K562 (cell line): ENCODE data around the gene CFL1. TPM values are rescaled to one million over a fixed set of nuclear protein-coding genes. Genes with fewer than 3 reads are reported as not detected.

Experiments
- ATAC-seq: fragments of 200-7000 bp; cut with Tn5 transposase; 3 replicates; pipeline ENCODE4 v1.9.1; 2020; ENCODE audit warnings: moderate library complexity
- BruUV-seq: library from RNA; stranded (reverse); fragments of 400-500 nt; replicated peaks from 2 replicates; lab custom pipeline; 2021; lab: Mats Ljungman, UMichigan
- CTCF ChIA-PET: fragments of 300-600 bp; formaldehyde crosslinking; extraction: SDS; loops from one replicate; lab custom pipeline; 2021; ENCODE audit warnings: low intra/inter-chr PET ratio; lab: Yijun Ruan, JAX
- POLR2A ChIA-PET: fragments of 300-600, 350-650 bp; sonication (Branson Sonifier 250); formaldehyde crosslinking; extraction: SDS; loops from one replicate; lab custom pipeline; 2021; ENCODE audit warnings: antibody characterized with exemption, inconsistent platforms; lab: Yijun Ruan, JAX
- DNase-seq, 4 experiments: peaks; one replicate each; pipeline versions ENCODE4 v3.0.0 to v3.0.0-alpha.2; 2011 to 2018; ENCODE audit warnings: low spot score in 3 of 4, mixed read lengths in 3 of 4; ENCODE audit errors: extremely low read depth in 1 of 4
- FAIRE-seq: peaks from 2 replicates; lab custom pipeline; 2011; peaks lifted over from hg19 to GRCh38; lab: Jason Lieb, UNC
- H2AFZ ChIP-seq: 2 replicates; pipeline ENCODE4 v1.6.0; 2011; ENCODE audit warnings: low read depth, low read length, control low read depth, inconsistent platforms
- H3K27ac ChIP-seq: fragments of 200-600 bp; 3 replicates; pipeline ENCODE4 v1.8.0; 2011; ENCODE audit warnings: low read depth, mild to moderate bottlenecking, control low read depth, inconsistent platforms, low read length, moderate library complexity, mixed read lengths; ENCODE audit errors: extremely low read depth
- H3K27me3 ChIP-seq, 2 experiments: fragments of 300-600 bp in 1 of 2; 2 replicates in 1 of 2; 3 replicates in 1 of 2; pipeline versions ENCODE4 v1.6.0 to v1.8.0; 2011; ENCODE audit warnings: inconsistent platforms in 2 of 2, low read length in 2 of 2, mild to moderate bottlenecking in 1 of 2, mixed read lengths in 1 of 2, moderate library complexity in 1 of 2; ENCODE audit not compliant: control insufficient read depth in 2 of 2, insufficient read depth in 2 of 2
- H3K36me3 ChIP-seq: fragments of 300-600 bp; 3 replicates; pipeline ENCODE4 v1.8.0; 2011; ENCODE audit warnings: mild to moderate bottlenecking, low read length, inconsistent platforms; ENCODE audit not compliant: control insufficient read depth, insufficient read depth
- H3K4me1 ChIP-seq, 2 experiments: fragments of 200-600 bp in 1 of 2; replicated peaks in 1 of 2; 2 replicates in 1 of 2; 3 replicates in 1 of 2; pipeline versions ENCODE4 v1.5.1 to v1.8.0; 2011; ENCODE audit warnings: inconsistent platforms in 2 of 2, low read length in 2 of 2, mild to moderate bottlenecking in 1 of 2, mixed read lengths in 1 of 2, moderate library complexity in 1 of 2; ENCODE audit not compliant: control insufficient read depth in 2 of 2, insufficient read depth in 2 of 2
- H3K4me2 ChIP-seq: 2 replicates; pipeline ENCODE4 v1.6.1; 2011; ENCODE audit warnings: low read length, control low read depth, inconsistent platforms, mixed read lengths; ENCODE audit not compliant: insufficient read depth
- H3K4me3 ChIP-seq: fragments of 200-600 bp; sonication (generic), shearing (Covaris generic); 2 replicates; pipeline ENCODE4 v1.5.1; 2016; ENCODE audit warnings: control low read depth, inconsistent platforms
- H3K79me2 ChIP-seq: fragments of 200-600 bp; 3 replicates; pipeline ENCODE4 v1.8.0; 2011; ENCODE audit warnings: low read length, inconsistent platforms; ENCODE audit not compliant: control insufficient read depth, insufficient read depth
- H3K9ac ChIP-seq, 2 experiments: 2 replicates each; pipeline versions ENCODE4 v1.6.0 to v1.6.1; 2011; ENCODE audit warnings: low read depth in 2 of 2, low read length in 2 of 2, control low read depth in 1 of 2, inconsistent platforms in 1 of 2, mild to moderate bottlenecking in 1 of 2, mixed read lengths in 1 of 2; ENCODE audit not compliant: insufficient read depth in 1 of 2
- H3K9me1 ChIP-seq: one replicate; pipeline ENCODE4 v1.6.0; 2011; ENCODE audit warnings: inconsistent platforms, mild to moderate bottlenecking, low read length, moderate library complexity; ENCODE audit not compliant: control insufficient read depth, insufficient read depth
- H3K9me3 ChIP-seq: replicated peaks from 2 replicates; pipeline ENCODE4 v1.5.1; 2011; ENCODE audit warnings: low read depth, low read length, inconsistent platforms; ENCODE audit not compliant: control insufficient read depth, insufficient read depth
- H4K20me1 ChIP-seq: replicated peaks from 2 replicates; pipeline ENCODE4 v1.6.1; 2011; ENCODE audit warnings: low read length, inconsistent platforms, mixed read lengths; ENCODE audit not compliant: control insufficient read depth, insufficient read depth
- ARID1B ChIP-seq: fragments of 450-650 bp; IDR thresholded peaks from 2 replicates; pipeline ENCODE4 v1.6.1; 2016; ENCODE audit warnings: antibody characterized with exemption, mild to moderate bottlenecking, inconsistent platforms
- CREB1 ChIP-seq, 2 experiments: sonication (generic) in 1 of 2; formaldehyde crosslinking in 1 of 2; IDR thresholded peaks; 2 replicates each; pipeline versions ENCODE4 v1.6.1 to v1.8.0; 2012 to 2022; ENCODE audit warnings: inconsistent platforms in 1 of 2, mild to moderate bottlenecking in 1 of 2, missing genetic modification reagents in 1 of 2, moderate library complexity in 1 of 2
- EGR1 ChIP-seq: fragments of 450-650 bp; conservative IDR thresholded peaks from 2 replicates; pipeline ENCODE4 v1.6.1; 2017; ENCODE audit warnings: mild to moderate bottlenecking
- ELF2 ChIP-seq: fragments of 250-450 bp; sonication (Bioruptor Pico); IDR thresholded peaks from 2 replicates; pipeline ENCODE4 v1.5.0; 2021; ENCODE audit warnings: mild to moderate bottlenecking
- JUND ChIP-seq, 2 experiments: IDR thresholded peaks; 2 replicates in 1 of 2; 3 replicates in 1 of 2; pipeline ENCODE4 v1.6.1; 2011; ENCODE audit warnings: borderline replicate concordance in 2 of 2, low read depth in 2 of 2, low read length in 2 of 2, improper control_type of control experiment in 1 of 2, missing biosample characterization in 1 of 2, missing genetic modification characterization in 1 of 2, missing genetic modification reagents in 1 of 2
- POLR2G ChIP-seq: fragments of 200-400 bp; formaldehyde crosslinking; IDR thresholded peaks from 2 replicates; pipeline ENCODE4 v1.6.1; 2017; ENCODE audit warnings: low read depth, mild to moderate bottlenecking, antibody characterized with exemption, low read length, moderate library complexity
- SMARCA5 ChIP-seq: fragments of 450-650 bp; IDR thresholded peaks from 2 replicates; pipeline ENCODE4 v1.6.1; 2016
- STAT5B ChIP-seq: fragments of 250-450 bp; sonication (Bioruptor Pico); IDR thresholded peaks from 2 replicates; pipeline ENCODE4 v1.8.0; 2021; ENCODE audit warnings: mild to moderate bottlenecking, inconsistent platforms
- TAF1 ChIP-seq: IDR thresholded peaks from 2 replicates; pipeline ENCODE4 v1.6.1; 2011; ENCODE audit warnings: mild to moderate bottlenecking, low read length, moderate library complexity; ENCODE audit not compliant: insufficient read depth, control insufficient read depth, severe bottlenecking; ENCODE audit errors: extremely low read depth
- TOE1 ChIP-seq, 2 experiments: fragments of 450-650 bp in 1 of 2; sonication (generic) in 1 of 2; formaldehyde crosslinking in 1 of 2; IDR thresholded peaks; 2 replicates each; pipeline versions ENCODE4 v1.7.1 to v1.8.0; 2016 to 2022; ENCODE audit warnings: borderline replicate concordance in 2 of 2, mild to moderate bottlenecking in 2 of 2, antibody characterized with exemption in 1 of 2, inconsistent platforms in 1 of 2, low read depth in 1 of 2, missing genetic modification reagents in 1 of 2, moderate library complexity in 1 of 2
- WGBS: fragments of 100-300 bp; shearing (Covaris generic); methylation state at CpG from one replicate; pipeline ENCODE4 v1.1.6; 2016; ENCODE audit warnings: low coverage, mixed read lengths; ENCODE audit not compliant: insufficient coverage; ENCODE audit errors: missing lambda C conversion rate; 5-methylcytosine and 5-hydroxymethylcytosine counted together
- in situ Hi-C: fragments of 300-500 bp; cut with MboI; formaldehyde crosslinking; loops from 4 replicates; pipeline ENCODE4 v1.15.0; 2018; ENCODE audit warnings: inconsistent platforms, mixed read lengths
- intact Hi-C: fragments of 100-400 bp; cut with micrococcal nuclease; formaldehyde crosslinking; loops from 2 replicates; pipeline ENCODE4 v1.14.2; 2022
- polyA plus RNA-seq, 8 experiments: library from polyadenylated mRNA; depleted of rRNA in 4 of 8; stranded (reverse) in 5 of 8; unstranded in 3 of 8; fragments of >200 nt; fragmentation: Nextera tagmentation in 2 of 8; fragmentation: Illumina TruSeq in 1 of 8; extraction: Ambion mirVana in 2 of 8; extraction: Trizol in 1 of 8; gene quantifications; 2 replicates each; pipeline versions ENCODE4 v1.2.1 to v1.2.3, GENCODE V29; 2011 to 2014; ENCODE audit warnings: inconsistent platforms in 1 of 8, missing spikeins in 1 of 8
- total RNA-seq, 7 experiments: library from RNA; depleted of rRNA in 6 of 7; stranded (reverse); fragments of >200 nt in 6 of 7; fragmentation: Illumina TruSeq in 2 of 7; extraction: Trizol in 2 of 7; gene quantifications; 2 replicates each; pipeline versions ENCODE4 v1.2.1 to v1.2.3, GENCODE V29; 2011 to 2021; ENCODE audit warnings: low replicate concordance in 1 of 7
- TF ChIP-seq, protein P1 (sequence below): fragments of 250-450 bp; sonication (Bioruptor Pico); IDR thresholded peaks from 2 replicates; pipeline ENCODE4 v1.5.0; 2022; ENCODE audit warnings: mild to moderate bottlenecking
- TF ChIP-seq, protein P2 (sequence below), 2 experiments: fragments of 450-650 bp; conservative IDR thresholded peaks; 2 replicates each; pipeline ENCODE4 v1.6.1; 2017; ENCODE audit warnings: mild to moderate bottlenecking in 2 of 2, moderate library complexity in 2 of 2
- TF ChIP-seq, protein P3 (sequence below): sonication (generic); formaldehyde crosslinking; IDR thresholded peaks from 2 replicates; pipeline ENCODE4 v1.8.0; 2022; ENCODE audit warnings: missing genetic modification reagents, mild to moderate bottlenecking, borderline replicate concordance

The CFL1 gene
- total and polyA plus RNA-seq, 9 of the 15 experiments (the other 6 are each of a cell fraction or from before 2014, with no cell fraction given), result 105 to 1,101 (median 859) TPM

DNA sequence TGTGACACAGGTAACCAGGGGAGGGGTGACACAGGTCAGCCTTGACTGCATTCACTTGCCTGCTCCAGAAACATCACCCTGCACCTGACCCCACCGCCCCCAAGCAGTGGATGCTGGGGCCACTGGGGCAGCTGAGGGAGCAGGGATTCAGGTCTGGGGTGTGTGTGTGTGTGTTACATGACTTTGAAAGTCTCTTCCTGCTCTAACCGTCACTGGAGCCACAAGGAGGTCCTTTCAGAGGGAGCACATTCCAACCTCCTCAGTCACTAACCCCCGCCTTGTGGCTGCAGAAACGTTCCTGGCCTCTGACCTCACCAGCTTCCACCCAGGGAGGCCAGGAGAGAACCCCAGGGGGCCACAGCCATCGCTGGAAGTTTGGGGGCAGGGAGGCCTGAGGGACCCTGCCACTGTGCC, 45.1 kb upstream of the CFL1 start:
- Histone ChIP-seq H3K9me1 (no peaks in the 10 kb centered on the region), H3K9me3 (no peaks in the 10 kb centered on the region), H3K4me3 (no peak overlapping the region), H3K4me1 (peaks cover 44 to 64% of the 10 kb centered on the region in 2 experiments), H3K4me2 (peak overlapping the region; percentile 64), H3K36me3 (peaks cover 13% of the 10 kb centered on the region; the same call in 2 of the 3 replicates), H3K79me2 (peaks cover 21% of the 10 kb centered on the region), H3K9ac (peak overlapping the region; percentile 42 to 88; a peak in 3 of 4 replicates), H3K27ac (peak overlapping the region; percentile 76), H2AFZ (peak overlapping the region; percentile 73), H3K27me3 (no peaks in the 10 kb centered on the region), H4K20me1 (peaks cover 4% of the 10 kb centered on the region; the same call in 1 of the 2 replicates)
- ChIA-PET POLR2A (interaction anchor here (0.7 to 8.0 kb wide), 5 partner anchors 10 to 34 kb away, joined by 3 to 136 read pairs (median 3); partner anchors contain the start of genes CCDC85B and FIBP), CTCF (no interaction called here)
- intact Hi-C loops, result loop anchor here (5.0 kb wide), 1 partner anchor 46 kb away; the partner anchor contains the start of gene CFL1
- WGBS, result 0% methylated on average over 5 of the region's 5 CpGs
- FAIRE-seq (peak; percentile 64), ATAC-seq (peak; percentile 8), DNase-seq (peak; percentile 53 to 78 (median 60))
- in situ Hi-C loops, result no loop called here
- BruUV-seq, result no TSS peak
- TF ChIP-seq POLR2G (peak; percentile 42; the same call in 1 of the 2 replicates), STAT5B (CRISPR knock-in tag) (no peak), TAF1 (peak; percentile 45), TOE1 (IDR thresholded peaks at IDR 0.05; ENCODE audit: borderline replicate concordance) (no peak), TOE1 (CRISPR knock-in tag; IDR thresholded peaks at IDR 0.05; ENCODE audit: borderline replicate concordance, low read depth) (no peak), SMARCA5 (no peak), EGR1 (peak; percentile 25; the same call in 1 of the 2 replicates), ARID1B (peak; percentile 54; the same call in 1 of the 2 replicates), CREB1 (IDR thresholded peaks at IDR 0.05) (peak; percentile 21; the same call in 1 of the 2 replicates), CREB1 (CRISPR knock-in tag; IDR thresholded peaks at IDR 0.05) (peak; percentile 61; the same call in 1 of the 2 replicates), JUND (IDR thresholded peaks at IDR 0.05; ENCODE audit: borderline replicate concordance, low read depth, low read length) (peak; percentile 73), JUND (tag; IDR thresholded peaks at IDR 0.05; ENCODE audit: borderline replicate concordance, low read depth, low read length) (peak; percentile 73; the same call in 1 of the 3 replicates), ELF2 (CRISPR knock-in tag) (no peak)
- TF ChIP-seq, protein P1, sequence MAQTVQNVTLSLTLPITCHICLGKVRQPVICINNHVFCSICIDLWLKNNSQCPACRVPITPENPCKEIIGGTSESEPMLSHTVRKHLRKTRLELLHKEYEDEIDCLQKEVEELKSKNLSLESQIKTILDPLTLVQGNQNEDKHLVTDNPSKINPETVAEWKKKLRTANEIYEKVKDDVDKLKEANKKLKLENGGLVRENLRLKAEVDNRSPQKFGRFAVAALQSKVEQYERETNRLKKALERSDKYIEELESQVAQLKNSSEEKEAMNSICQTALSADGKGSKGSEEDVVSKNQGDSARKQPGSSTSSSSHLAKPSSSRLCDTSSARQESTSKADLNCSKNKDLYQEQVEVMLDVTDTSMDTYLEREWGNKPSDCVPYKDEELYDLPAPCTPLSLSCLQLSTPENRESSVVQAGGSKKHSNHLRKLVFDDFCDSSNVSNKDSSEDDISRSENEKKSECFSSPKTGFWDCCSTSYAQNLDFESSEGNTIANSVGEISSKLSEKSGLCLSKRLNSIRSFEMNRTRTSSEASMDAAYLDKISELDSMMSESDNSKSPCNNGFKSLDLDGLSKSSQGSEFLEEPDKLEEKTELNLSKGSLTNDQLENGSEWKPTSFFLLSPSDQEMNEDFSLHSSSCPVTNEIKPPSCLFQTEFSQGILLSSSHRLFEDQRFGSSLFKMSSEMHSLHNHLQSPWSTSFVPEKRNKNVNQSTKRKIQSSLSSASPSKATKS (CRISPR knock-in tag), result no peak
- TF ChIP-seq, protein P2, sequence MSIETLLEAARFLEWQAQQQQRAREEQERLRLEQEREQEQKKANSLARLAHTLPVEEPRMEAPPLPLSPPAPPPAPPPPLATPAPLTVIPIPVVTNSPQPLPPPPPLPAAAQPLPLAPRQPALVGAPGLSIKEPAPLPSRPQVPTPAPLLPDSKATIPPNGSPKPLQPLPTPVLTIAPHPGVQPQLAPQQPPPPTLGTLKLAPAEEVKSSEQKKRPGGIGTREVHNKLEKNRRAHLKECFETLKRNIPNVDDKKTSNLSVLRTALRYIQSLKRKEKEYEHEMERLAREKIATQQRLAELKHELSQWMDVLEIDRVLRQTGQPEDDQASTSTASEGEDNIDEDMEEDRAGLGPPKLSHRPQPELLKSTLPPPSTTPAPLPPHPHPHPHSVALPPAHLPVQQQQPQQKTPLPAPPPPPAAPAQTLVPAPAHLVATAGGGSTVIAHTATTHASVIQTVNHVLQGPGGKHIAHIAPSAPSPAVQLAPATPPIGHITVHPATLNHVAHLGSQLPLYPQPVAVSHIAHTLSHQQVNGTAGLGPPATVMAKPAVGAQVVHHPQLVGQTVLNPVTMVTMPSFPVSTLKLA (conservative IDR thresholded peaks at IDR 0.05), result 0 out of 4 replicates have a peak, but pooled peaks of 1 of the 2 experiments have one; percentile 8
- TF ChIP-seq, protein P3, sequence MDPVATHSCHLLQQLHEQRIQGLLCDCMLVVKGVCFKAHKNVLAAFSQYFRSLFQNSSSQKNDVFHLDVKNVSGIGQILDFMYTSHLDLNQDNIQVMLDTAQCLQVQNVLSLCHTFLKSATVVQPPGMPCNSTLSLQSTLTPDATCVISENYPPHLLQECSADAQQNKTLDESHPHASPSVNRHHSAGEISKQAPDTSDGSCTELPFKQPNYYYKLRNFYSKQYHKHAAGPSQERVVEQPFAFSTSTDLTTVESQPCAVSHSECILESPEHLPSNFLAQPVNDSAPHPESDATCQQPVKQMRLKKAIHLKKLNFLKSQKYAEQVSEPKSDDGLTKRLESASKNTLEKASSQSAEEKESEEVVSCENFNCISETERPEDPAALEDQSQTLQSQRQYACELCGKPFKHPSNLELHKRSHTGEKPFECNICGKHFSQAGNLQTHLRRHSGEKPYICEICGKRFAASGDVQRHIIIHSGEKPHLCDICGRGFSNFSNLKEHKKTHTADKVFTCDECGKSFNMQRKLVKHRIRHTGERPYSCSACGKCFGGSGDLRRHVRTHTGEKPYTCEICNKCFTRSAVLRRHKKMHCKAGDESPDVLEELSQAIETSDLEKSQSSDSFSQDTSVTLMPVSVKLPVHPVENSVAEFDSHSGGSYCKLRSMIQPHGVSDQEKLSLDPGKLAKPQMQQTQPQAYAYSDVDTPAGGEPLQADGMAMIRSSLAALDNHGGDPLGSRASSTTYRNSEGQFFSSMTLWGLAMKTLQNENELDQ (CRISPR knock-in tag), result no peak
